GM23248 (cell line): ENCODE results near the gene PRKCA. TPM values are rescaled to one million over a fixed set of nuclear protein-coding genes. Genes with fewer than 3 reads are reported as not detected.

Source experiments
- DNase-seq: peaks from one replicate; pipeline ENCODE4 v3.0.0-alpha.2; 2015
- H2AFZ ChIP-seq: fragments of 200-600 bp; sonication (generic); 2 replicates; pipeline ENCODE4 v1.6.1; 2016; ENCODE audit warnings: antibody characterized with exemption
- H3F3A ChIP-seq: fragments of 200-600 bp; sonication (generic); 2 replicates; pipeline ENCODE4 v1.6.1; 2016; ENCODE audit warnings: mild to moderate bottlenecking, antibody characterized with exemption, mixed run types; ENCODE audit not compliant: insufficient read depth
- H3K27ac ChIP-seq: fragments of 200-600 bp; sonication (generic); 2 replicates; pipeline ENCODE4 v1.5.1; 2016; ENCODE audit warnings: mild to moderate bottlenecking
- H3K27me3 ChIP-seq: fragments of 200-600 bp; sonication (generic); replicated peaks from 2 replicates; pipeline ENCODE4 v1.6.1; 2016; ENCODE audit warnings: mild to moderate bottlenecking; ENCODE audit not compliant: insufficient read depth
- H3K36me3 ChIP-seq: fragments of 200-600 bp; sonication (generic); 2 replicates; pipeline ENCODE4 v1.6.1; 2016; ENCODE audit warnings: low read depth, mild to moderate bottlenecking
- H3K4me1 ChIP-seq: fragments of 200-600 bp; sonication (generic); 2 replicates; pipeline ENCODE4 v1.6.1; 2016; ENCODE audit warnings: mild to moderate bottlenecking; ENCODE audit not compliant: insufficient read depth
- H3K4me2 ChIP-seq: fragments of 200-600 bp; sonication (generic); one replicate; pipeline ENCODE4 v1.6.1; 2016; ENCODE audit warnings: mild to moderate bottlenecking; ENCODE audit not compliant: unreplicated experiment
- H3K4me3 ChIP-seq: fragments of 200-600 bp; sonication (generic); 2 replicates; pipeline ENCODE4 v1.5.1; 2016; ENCODE audit warnings: mild to moderate bottlenecking
- H3K79me2 ChIP-seq: fragments of 200-600 bp; sonication (generic); 2 replicates; pipeline ENCODE4 v1.6.1; 2016; ENCODE audit warnings: mild to moderate bottlenecking; ENCODE audit not compliant: insufficient read depth
- H3K9ac ChIP-seq: fragments of 200-600 bp; sonication (generic); 2 replicates; pipeline ENCODE4 v1.6.1; 2016; ENCODE audit warnings: mild to moderate bottlenecking
- H3K9me2 ChIP-seq: fragments of 200-600 bp; sonication (generic); 2 replicates; pipeline ENCODE4 v1.6.1; 2016; ENCODE audit warnings: mixed run types, mild to moderate bottlenecking, moderate library complexity; ENCODE audit not compliant: insufficient read depth
- H3K9me3 ChIP-seq: fragments of 200-600 bp; sonication (generic); one replicate; pipeline ENCODE4 v1.6.1; 2017; ENCODE audit warnings: low read depth
- H4K20me1 ChIP-seq: fragments of 200-600 bp; sonication (generic); 2 replicates; pipeline ENCODE4 v1.6.0; 2016; ENCODE audit not compliant: insufficient read depth
- EZH2 ChIP-seq: fragments of 200-600 bp; sonication (generic); IDR thresholded peaks from 2 replicates; pipeline ENCODE4 v1.6.1; 2018; ENCODE audit warnings: antibody characterized with exemption, mild to moderate bottlenecking; ENCODE audit not compliant: insufficient read depth, poor library complexity, severe bottlenecking
- EZH2phosphoT487 ChIP-seq: fragments of 200-600 bp; sonication (generic); IDR thresholded peaks from 2 replicates; pipeline ENCODE4 v1.6.1; 2018; ENCODE audit warnings: antibody characterized with exemption, moderate library complexity, mild to moderate bottlenecking, low read depth; ENCODE audit not compliant: insufficient read depth
- WGBS, 2 experiments: methylation state at CpG; one replicate each; pipeline ENCODE4 v1.1.6; 2015 to 2017; ENCODE audit warnings: low lambda C conversion rate in 2 of 2, low coverage in 1 of 2; ENCODE audit errors: missing lambda C conversion rate in 2 of 2; 5-methylcytosine and 5-hydroxymethylcytosine counted together
- in situ Hi-C: fragments of 300-500 bp; cut with MboI; formaldehyde crosslinking; loops from 2 replicates; pipeline ENCODE4 v1.15.0; 2020
- polyA plus RNA-seq: library from polyadenylated mRNA; unstranded; fragments of >200 nt; fragmentation: Nextera tagmentation; extraction: Ambion mirVana; gene quantifications from 2 replicates; pipeline ENCODE4 v1.2.1, GENCODE V29; 2016
- total RNA-seq: library from RNA; depleted of rRNA; stranded (reverse); fragments of >200 nt; shearing (Covaris generic); gene quantifications from 2 replicates; pipeline ENCODE4 v1.2.3, GENCODE V29; 2014

The PRKCA gene
- total and polyA plus RNA-seq, 2 experiments from 2014 or later = 17.3 to 28.5 TPM

DNA sequence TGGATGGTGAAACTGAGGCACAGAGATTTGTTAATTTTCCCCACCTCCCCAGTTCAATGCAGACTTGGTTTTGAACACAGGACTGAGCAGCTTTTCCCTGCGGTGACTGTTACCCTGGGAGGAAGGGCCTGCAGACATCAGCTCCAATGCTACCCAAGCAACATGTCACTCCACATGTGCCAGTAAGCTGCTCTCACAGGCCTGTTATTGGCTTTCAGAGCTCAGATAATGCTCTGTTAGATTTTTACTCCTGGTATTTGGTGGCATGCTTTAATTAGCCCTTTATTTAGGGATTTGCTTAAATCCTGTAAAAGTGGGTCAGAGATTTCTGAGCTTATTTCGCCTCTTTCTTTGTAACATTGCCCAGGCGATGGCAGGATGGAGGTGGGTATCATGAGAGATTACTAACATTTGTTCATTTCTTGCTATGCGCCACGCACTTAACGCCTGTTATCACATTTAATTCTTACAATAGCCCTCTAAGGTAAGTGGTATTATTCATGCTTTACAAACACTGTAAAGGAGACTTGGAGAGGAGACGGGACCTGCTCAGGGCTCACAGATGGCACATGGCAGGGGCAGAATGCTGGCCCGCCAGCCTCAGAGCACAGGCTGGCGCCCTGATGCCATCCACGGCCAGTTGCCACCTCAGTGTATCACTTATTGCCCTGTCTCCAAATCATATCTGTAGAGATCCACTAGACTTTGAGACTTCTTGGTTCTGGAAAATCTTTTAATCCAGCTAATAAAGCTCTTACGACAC is 448.5 kb downstream of the PRKCA start:
- no peak for TF ChIP-seq EZH2
- TF ChIP-seq EZH2phosphoT487 = no peak
- Histone ChIP-seq H3K9me3 (no peaks in the 10 kb centered on the region), H2AFZ (no peak overlapping the region), H3K27ac (no peak overlapping the region), H3K27me3 (no peaks in the 10 kb centered on the region), H3K9me2 (no peaks in the 10 kb centered on the region), H3K36me3 (peaks cover 4% of the 10 kb centered on the region; the same call in 1 of the 2 replicates), H4K20me1 (no peaks in the 10 kb centered on the region), H3K79me2 (no peaks in the 10 kb centered on the region), H3K4me2 (no peak overlapping the region), H3K9ac (no peak overlapping the region), H3K4me1 (peaks cover 10% of the 10 kb centered on the region; the same call in 1 of the 2 replicates), H3K4me3 (no peak overlapping the region), H3F3A (peaks cover 6% of the 10 kb centered on the region; the same call in 1 of the 2 replicates)
- WGBS, 2 experiments = 91 to 92% methylated on average over 11 of the region's 11 CpGs
- no peak for DNase-seq
- in situ Hi-C loops = no loop called here

DNA sequence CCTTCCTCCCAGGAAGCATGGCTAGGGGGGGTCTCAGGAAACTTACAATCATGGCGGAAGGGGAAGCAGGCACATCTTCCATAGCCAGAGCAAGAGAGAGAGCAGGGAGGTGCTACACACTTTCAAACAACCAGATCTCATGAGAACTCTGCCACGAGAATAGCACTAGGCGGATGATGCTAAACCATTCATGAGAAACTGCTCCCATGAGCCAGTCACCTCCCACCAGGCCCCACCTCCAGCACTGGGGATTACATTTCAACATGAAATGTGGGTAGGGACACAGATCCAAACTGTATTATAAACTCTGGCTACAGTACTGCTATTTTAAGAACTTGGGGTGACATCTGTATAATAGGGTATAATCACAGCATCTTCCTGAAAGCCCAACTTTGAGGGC is 449.4 kb downstream of the PRKCA start:
- H3K4me1 ChIP-seq = peaks cover 10% of the 10 kb centered on the region; the same call in 1 of the 2 replicates
- H3K36me3 ChIP-seq = peaks cover 4% of the 10 kb centered on the region; the same call in 1 of the 2 replicates
- no peak overlapping the region for H3K4me2 ChIP-seq
- no peaks in the 10 kb centered on the region for H3K9me3 ChIP-seq
- no peak overlapping the region for H2AFZ ChIP-seq
- no peaks in the 10 kb centered on the region for H3F3A ChIP-seq
- H4K20me1 ChIP-seq = no peaks in the 10 kb centered on the region
- no peaks in the 10 kb centered on the region for H3K27me3 ChIP-seq
- H3K9ac ChIP-seq = no peak overlapping the region
- 99 to 100% methylated on average over 3 of the region's 3 CpGs for WGBS, 2 experiments
- no peaks in the 10 kb centered on the region for H3K9me2 ChIP-seq
- no peak overlapping the region for H3K27ac ChIP-seq
- H3K4me3 ChIP-seq = no peak overlapping the region
- H3K79me2 ChIP-seq = no peaks in the 10 kb centered on the region
- DNase-seq = no peak
- TF ChIP-seq EZH2phosphoT487 (no peak), EZH2 (no peak)
- in situ Hi-C loops = no loop called here

- Histone ChIP-seq H3K4me1 (peaks cover 9% of the 10 kb centered on the region; the same call in 1 of the 2 replicates), H3K4me2 (no peak overlapping the region), H3K9me2 (no peaks in the 10 kb centered on the region), H3K9me3 (no peaks in the 10 kb centered on the region), H3K36me3 (peaks cover 4% of the 10 kb centered on the region; the same call in 1 of the 2 replicates), H2AFZ (no peak overlapping the region), H3F3A (no peaks in the 10 kb centered on the region), H3K4me3 (no peak overlapping the region), H3K27me3 (no peaks in the 10 kb centered on the region), H4K20me1 (no peaks in the 10 kb centered on the region), H3K27ac (no peak overlapping the region), H3K9ac (no peak overlapping the region), H3K79me2 (no peaks in the 10 kb centered on the region)
- 72 to 88% methylated on average over 3 of the region's 3 CpGs for WGBS, 2 experiments
- TF ChIP-seq EZH2phosphoT487 (no peak), EZH2 (no peak)
- in situ Hi-C loops = no loop called here
- no peak for DNase-seq
Observed at GRCh38 chr17:66752411-66752810, 450.0 kb downstream of the PRKCA start.

- 94 to 95% methylated on average over 11 of the region's 11 CpGs for WGBS, 2 experiments
- Histone ChIP-seq H4K20me1 (no peaks in the 10 kb centered on the region), H3K9me3 (no peaks in the 10 kb centered on the region), H2AFZ (no peak overlapping the region), H3K9ac (no peak overlapping the region), H3K4me2 (no peak overlapping the region), H3K36me3 (peaks cover 4% of the 10 kb centered on the region; the same call in 1 of the 2 replicates), H3K27me3 (no peaks in the 10 kb centered on the region), H3K4me1 (no peaks in the 10 kb centered on the region), H3F3A (no peaks in the 10 kb centered on the region), H3K27ac (no peak overlapping the region), H3K4me3 (no peak overlapping the region), H3K79me2 (no peaks in the 10 kb centered on the region), H3K9me2 (no peaks in the 10 kb centered on the region)
- TF ChIP-seq EZH2 (no peak), EZH2phosphoT487 (no peak)
- DNase-seq = no peak
- in situ Hi-C loops = no loop called here
Observed at GRCh38 chr17:66753126-66753920, 450.9 kb downstream of the PRKCA start.
